Epithelial cell of proximal tubule (primary cell): ENCODE measurements around the gene SYNE3. TPM values are rescaled to one million over a fixed set of nuclear protein-coding genes. Genes with fewer than 3 reads are reported as not detected.

Source experiments
- DNase-seq: peaks from one replicate; pipeline ENCODE4 v3.0.0-alpha.2; 2011; ENCODE audit warnings: low read depth
- H3K4me3 ChIP-seq: 2 replicates; pipeline ENCODE4 v1.5.1; 2011; ENCODE audit warnings: low read depth, mild to moderate bottlenecking, low read length
- CTCF ChIP-seq: conservative IDR thresholded peaks from 2 replicates; pipeline ENCODE4 v1.5.1; 2012; ENCODE audit warnings: low read depth, mild to moderate bottlenecking, low read length
- total RNA-seq: library from RNA; depleted of rRNA; stranded (reverse); fragments of >200 nt; gene quantifications from 2 replicates; pipeline ENCODE4 v1.2.3, GENCODE V29; 2015

The SYNE3 gene
- total RNA-seq, 1 donor from 2014 or later: not detected

- H3K4me3 ChIP-seq: no peak overlapping the region
- no peak for TF ChIP-seq CTCF
These were observed 37.6 kb downstream of the SYNE3 start for GRCh38 chr14:95478818-95479217.

GRCh38 chr14:95478309-95478708 is 38.1 kb downstream of the SYNE3 start:
- no peak for DNase-seq
- TF ChIP-seq CTCF: no peak
- no peak overlapping the region for H3K4me3 ChIP-seq

More at GRCh38 chr14:95478818-95479217, 37.6 kb downstream of the SYNE3 start:
- no peak for DNase-seq

- DNase-seq: no peak
- no peak for TF ChIP-seq CTCF
- no peak overlapping the region for H3K4me3 ChIP-seq
These were observed 38.8 kb downstream of the SYNE3 start for GRCh38 chr14:95477411-95478269.

GRCh38 chr14:95476747-95477146 is 39.7 kb downstream of the SYNE3 start:
- DNase-seq: no peak

GRCh38 chr14:95475540-95476240 is 40.8 kb downstream of the SYNE3 start:
- H3K4me3 ChIP-seq: no peak overlapping the region
- no peak for DNase-seq
- no peak for TF ChIP-seq CTCF

More at GRCh38 chr14:95476747-95477146, 39.7 kb downstream of the SYNE3 start:
- no peak for TF ChIP-seq CTCF
- no peak overlapping the region for H3K4me3 ChIP-seq

GRCh38 chr14:95474941-95475340 is 41.5 kb downstream of the SYNE3 start:
- TF ChIP-seq CTCF: no peak
- DNase-seq: no peak
- no peak overlapping the region for H3K4me3 ChIP-seq
